Measurements from ENCODE around the gene MPL.

DNA sequence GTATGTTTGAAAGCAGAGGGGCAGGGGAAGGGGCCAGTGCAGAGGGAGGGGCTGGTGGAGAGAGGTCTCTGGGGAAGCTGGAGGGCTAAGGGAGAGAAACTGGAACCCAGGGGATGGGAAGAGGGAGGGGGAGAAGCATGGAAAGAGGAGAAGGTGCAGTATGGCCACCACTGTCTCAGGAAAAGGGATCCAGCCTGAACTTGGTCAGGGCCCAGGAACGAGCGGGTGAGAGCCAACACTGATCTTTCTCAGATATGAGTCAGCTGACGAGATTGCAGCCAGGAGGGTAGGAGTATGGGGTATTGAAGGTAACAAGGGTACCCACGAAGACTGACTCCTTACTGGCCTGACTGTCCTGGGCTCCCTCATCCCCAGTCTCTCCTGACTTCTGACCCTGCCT lies 18.8 kb upstream of the MPL start:
- TF ChIP-seq CTCF (IDR thresholded peaks at IDR 0.05) = no peak
- no peak for TF ChIP-seq POLR2A (IDR thresholded peaks at IDR 0.05)
- TF ChIP-seq POLR2AphosphoS5 (IDR thresholded peaks at IDR 0.05) = no peak
